HepG2 (cell line): ENCODE data around the gene NDOR1. TPM values are rescaled to one million over a fixed set of nuclear protein-coding genes. Genes with fewer than 3 reads are reported as not detected.

Experiments used
- DNMT3B ChIP-seq: conservative IDR thresholded peaks from 2 replicates; pipeline ENCODE4 v1.6.1; 2016; ENCODE audit warnings: missing biosample characterization, control low read depth
- FOXC1 ChIP-seq: sonication (generic); formaldehyde crosslinking; IDR thresholded peaks from 2 replicates; pipeline ENCODE4 v1.8.0; 2022; ENCODE audit warnings: mild to moderate bottlenecking, missing genetic modification reagents, borderline replicate concordance
- YEATS4 ChIP-seq: sonication (generic); formaldehyde crosslinking; IDR thresholded peaks from 2 replicates; pipeline ENCODE4 v1.4.0; 2020; ENCODE audit warnings: missing genetic modification reagents, borderline replicate concordance
- ZMYM4 ChIP-seq: sonication (generic); formaldehyde crosslinking; IDR thresholded peaks from 2 replicates; pipeline ENCODE4 v1.8.1; 2023; ENCODE audit warnings: mild to moderate bottlenecking, missing genetic modification reagents
- ZNF180 ChIP-seq: sonication (generic); formaldehyde crosslinking; IDR thresholded peaks from 2 replicates; pipeline ENCODE4 v1.4.0; 2020; ENCODE audit warnings: low read depth, missing genetic modification reagents, borderline replicate concordance
- ZNF282 ChIP-seq: fragments of 450-650 bp; IDR thresholded peaks from 2 replicates; pipeline ENCODE4 v1.6.1; 2018; ENCODE audit not compliant: partially characterized antibody
- ZNF614 ChIP-seq: IDR thresholded peaks from 2 replicates; pipeline ENCODE4 v1.6.1; 2018; ENCODE audit warnings: missing biosample characterization, missing genetic modification reagents, inconsistent platforms, borderline replicate concordance
- ZNF792 ChIP-seq: IDR thresholded peaks from 2 replicates; pipeline ENCODE4 v1.6.1; 2016
- polyA plus RNA-seq, 8 experiments: library from polyadenylated mRNA; depleted of rRNA in 3 of 8; stranded (reverse) in 7 of 8; unstranded in 1 of 8; fragments of >200 nt; fragmentation: Illumina TruSeq in 4 of 8; extraction: Trizol in 4 of 8; gene quantifications; 2 replicates each; pipeline versions ENCODE4 v1.2.1 to v1.2.3, GENCODE V29; 2011 to 2016; ENCODE audit warnings: low read depth in 4 of 8, missing spikeins in 1 of 8, mixed read lengths in 1 of 8; ENCODE audit not compliant: insufficient read depth in 1 of 8
- total RNA-seq, 5 experiments: library from RNA; depleted of rRNA; stranded (reverse); fragments of >200 nt; fragmentation: Illumina TruSeq; extraction: Trizol; gene quantifications; 2 replicates each; pipeline ENCODE4 v1.2.3, GENCODE V29; 2016; ENCODE audit warnings: low read depth in 1 of 5
- TF ChIP-seq, protein P1 (sequence below): sonication (generic); formaldehyde crosslinking; IDR thresholded peaks from 2 replicates; pipeline ENCODE4 v1.4.0; 2020; ENCODE audit warnings: missing genetic modification reagents, borderline replicate concordance
- TF ChIP-seq, protein P2 (sequence below): sonication (generic); formaldehyde crosslinking; IDR thresholded peaks from 2 replicates; pipeline ENCODE4 v1.8.1; 2023; ENCODE audit warnings: missing genetic modification reagents, mild to moderate bottlenecking, borderline replicate concordance
- TF ChIP-seq, protein P3 (sequence below): sonication (generic); formaldehyde crosslinking; IDR thresholded peaks from 2 replicates; pipeline ENCODE4 v1.4.0; 2020; ENCODE audit warnings: missing genetic modification reagents, low read depth, mild to moderate bottlenecking, borderline replicate concordance
- TF ChIP-seq, protein P4 (sequence below): IDR thresholded peaks from 2 replicates; pipeline ENCODE4 v1.6.1; 2016; ENCODE audit warnings: low read depth
- TF ChIP-seq, protein P5 (sequence below): IDR thresholded peaks from 2 replicates; pipeline ENCODE4 v1.6.1; 2012; ENCODE audit warnings: low read length, improper control_type of control experiment
- TF ChIP-seq, protein P6 (sequence below): sonication (generic); formaldehyde crosslinking; IDR thresholded peaks from 2 replicates; pipeline ENCODE4 v1.4.0; 2020; ENCODE audit warnings: missing genetic modification reagents, mild to moderate bottlenecking, borderline replicate concordance

Gene NDOR1
- total and polyA plus RNA-seq, 2 of the 13 experiments (the other 11 are each of a cell fraction or from before 2014, with no cell fraction given): 3.6 to 8.7 TPM

DNA sequence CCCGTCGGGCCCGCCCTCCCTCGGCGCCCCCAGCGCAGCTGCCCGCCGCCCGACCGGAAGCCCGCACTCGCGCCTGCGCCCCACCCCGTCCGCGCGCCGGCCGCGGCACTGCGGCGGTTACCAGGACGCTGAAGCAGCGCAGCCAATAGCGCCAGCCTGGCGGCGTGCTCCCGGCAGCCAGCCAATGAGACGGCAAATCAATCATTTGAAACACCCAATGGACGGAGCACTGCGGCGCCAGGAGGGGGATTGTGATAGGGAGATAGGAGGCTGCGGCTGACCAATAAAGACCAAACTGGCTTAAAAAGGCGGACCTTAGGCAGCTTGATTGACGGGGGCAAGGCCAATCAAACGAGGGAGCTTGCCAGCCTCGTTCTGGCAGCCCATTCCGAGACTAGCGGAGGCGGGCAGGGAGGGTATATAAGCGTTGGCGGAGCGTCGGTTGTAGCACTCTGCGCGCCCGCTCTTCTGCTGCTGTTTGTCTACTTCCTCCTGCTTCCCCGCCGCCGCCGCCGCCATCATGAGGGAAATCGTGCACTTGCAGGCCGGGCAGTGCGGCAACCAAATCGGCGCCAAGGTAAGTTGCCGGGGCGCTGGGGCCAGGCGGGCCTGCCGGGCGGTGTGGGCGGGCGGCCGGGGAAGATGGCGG, 35.5 kb downstream of the NDOR1 start, which contains the start of gene TUBB4B (continued):
- TF ChIP-seq, protein P1, sequence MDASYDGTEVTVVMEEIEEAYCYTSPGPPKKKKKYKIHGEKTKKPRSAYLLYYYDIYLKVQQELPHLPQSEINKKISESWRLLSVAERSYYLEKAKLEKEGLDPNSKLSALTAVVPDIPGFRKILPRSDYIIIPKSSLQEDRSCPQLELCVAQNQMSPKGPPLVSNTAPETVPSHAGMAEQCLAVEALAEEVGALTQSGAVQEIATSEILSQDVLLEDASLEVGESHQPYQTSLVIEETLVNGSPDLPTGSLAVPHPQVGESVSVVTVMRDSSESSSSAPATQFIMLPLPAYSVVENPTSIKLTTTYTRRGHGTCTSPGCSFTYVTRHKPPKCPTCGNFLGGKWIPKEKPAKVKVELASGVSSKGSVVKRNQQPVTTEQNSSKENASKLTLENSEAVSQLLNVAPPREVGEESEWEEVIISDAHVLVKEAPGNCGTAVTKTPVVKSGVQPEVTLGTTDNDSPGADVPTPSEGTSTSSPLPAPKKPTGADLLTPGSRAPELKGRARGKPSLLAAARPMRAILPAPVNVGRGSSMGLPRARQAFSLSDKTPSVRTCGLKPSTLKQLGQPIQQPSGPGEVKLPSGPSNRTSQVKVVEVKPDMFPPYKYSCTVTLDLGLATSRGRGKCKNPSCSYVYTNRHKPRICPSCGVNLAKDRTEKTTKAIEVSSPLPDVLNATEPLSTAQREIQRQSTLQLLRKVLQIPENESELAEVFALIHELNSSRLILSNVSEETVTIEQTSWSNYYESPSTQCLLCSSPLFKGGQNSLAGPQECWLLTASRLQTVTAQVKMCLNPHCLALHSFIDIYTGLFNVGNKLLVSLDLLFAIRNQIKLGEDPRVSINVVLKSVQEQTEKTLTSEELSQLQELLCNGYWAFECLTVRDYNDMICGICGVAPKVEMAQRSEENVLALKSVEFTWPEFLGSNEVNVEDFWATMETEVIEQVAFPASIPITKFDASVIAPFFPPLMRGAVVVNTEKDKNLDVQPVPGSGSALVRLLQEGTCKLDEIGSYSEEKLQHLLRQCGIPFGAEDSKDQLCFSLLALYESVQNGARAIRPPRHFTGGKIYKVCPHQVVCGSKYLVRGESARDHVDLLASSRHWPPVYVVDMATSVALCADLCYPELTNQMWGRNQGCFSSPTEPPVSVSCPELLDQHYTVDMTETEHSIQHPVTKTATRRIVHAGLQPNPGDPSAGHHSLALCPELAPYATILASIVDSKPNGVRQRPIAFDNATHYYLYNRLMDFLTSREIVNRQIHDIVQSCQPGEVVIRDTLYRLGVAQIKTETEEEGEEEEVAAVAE (CRISPR knock-in tag): peak; percentile 81
- TF ChIP-seq ZNF614: no peak
- 0 out of 2 replicates have a peak, but pooled peaks have one; percentile 45 for TF ChIP-seq ZNF180 (CRISPR knock-in tag)
- no peak for TF ChIP-seq ZNF282
- TF ChIP-seq ZNF792: 0 out of 2 replicates have a peak, but pooled peaks have one; percentile 44
- TF ChIP-seq FOXC1 (CRISPR knock-in tag): no peak
- 0 out of 2 replicates have a peak, but pooled peaks have one; percentile 29 for TF ChIP-seq DNMT3B (CRISPR knock-in tag)
- 0 out of 2 replicates have a peak, but pooled peaks have one; percentile 7 for TF ChIP-seq YEATS4
- no peak; the same call in 1 of the 2 replicates for TF ChIP-seq ZMYM4 (CRISPR knock-in tag)
- TF ChIP-seq, protein P2, sequence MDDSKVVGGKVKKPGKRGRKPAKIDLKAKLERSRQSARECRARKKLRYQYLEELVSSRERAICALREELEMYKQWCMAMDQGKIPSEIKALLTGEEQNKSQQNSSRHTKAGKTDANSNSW (CRISPR knock-in tag): no peak; the same call in 1 of the 2 replicates
- TF ChIP-seq, protein P3, sequence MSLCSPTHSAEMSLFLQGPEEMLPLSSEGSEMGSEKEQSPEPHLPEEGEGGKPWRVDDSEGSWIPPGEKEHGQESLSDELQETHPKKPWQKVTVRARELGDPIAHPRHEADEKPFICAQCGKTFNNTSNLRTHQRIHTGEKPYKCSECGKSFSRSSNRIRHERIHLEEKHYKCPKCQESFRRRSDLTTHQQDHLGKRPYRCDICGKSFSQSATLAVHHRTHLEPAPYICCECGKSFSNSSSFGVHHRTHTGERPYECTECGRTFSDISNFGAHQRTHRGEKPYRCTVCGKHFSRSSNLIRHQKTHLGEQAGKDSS: no peak
- TF ChIP-seq, protein P4, sequence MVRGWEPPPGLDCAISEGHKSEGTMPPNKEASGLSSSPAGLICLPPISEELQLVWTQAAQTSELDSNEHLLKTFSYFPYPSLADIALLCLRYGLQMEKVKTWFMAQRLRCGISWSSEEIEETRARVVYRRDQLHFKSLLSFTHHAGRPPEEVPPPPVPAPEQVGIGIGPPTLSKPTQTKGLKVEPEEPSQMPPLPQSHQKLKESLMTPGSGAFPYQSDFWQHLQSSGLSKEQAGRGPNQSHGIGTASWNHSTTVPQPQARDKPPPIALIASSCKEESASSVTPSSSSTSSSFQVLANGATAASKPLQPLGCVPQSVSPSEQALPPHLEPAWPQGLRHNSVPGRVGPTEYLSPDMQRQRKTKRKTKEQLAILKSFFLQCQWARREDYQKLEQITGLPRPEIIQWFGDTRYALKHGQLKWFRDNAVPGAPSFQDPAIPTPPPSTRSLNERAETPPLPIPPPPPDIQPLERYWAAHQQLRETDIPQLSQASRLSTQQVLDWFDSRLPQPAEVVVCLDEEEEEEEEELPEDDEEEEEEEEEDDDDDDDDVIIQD (CRISPR knock-in tag): peak; percentile 46; the same call in 1 of the 2 replicates
- TF ChIP-seq, protein P5, sequence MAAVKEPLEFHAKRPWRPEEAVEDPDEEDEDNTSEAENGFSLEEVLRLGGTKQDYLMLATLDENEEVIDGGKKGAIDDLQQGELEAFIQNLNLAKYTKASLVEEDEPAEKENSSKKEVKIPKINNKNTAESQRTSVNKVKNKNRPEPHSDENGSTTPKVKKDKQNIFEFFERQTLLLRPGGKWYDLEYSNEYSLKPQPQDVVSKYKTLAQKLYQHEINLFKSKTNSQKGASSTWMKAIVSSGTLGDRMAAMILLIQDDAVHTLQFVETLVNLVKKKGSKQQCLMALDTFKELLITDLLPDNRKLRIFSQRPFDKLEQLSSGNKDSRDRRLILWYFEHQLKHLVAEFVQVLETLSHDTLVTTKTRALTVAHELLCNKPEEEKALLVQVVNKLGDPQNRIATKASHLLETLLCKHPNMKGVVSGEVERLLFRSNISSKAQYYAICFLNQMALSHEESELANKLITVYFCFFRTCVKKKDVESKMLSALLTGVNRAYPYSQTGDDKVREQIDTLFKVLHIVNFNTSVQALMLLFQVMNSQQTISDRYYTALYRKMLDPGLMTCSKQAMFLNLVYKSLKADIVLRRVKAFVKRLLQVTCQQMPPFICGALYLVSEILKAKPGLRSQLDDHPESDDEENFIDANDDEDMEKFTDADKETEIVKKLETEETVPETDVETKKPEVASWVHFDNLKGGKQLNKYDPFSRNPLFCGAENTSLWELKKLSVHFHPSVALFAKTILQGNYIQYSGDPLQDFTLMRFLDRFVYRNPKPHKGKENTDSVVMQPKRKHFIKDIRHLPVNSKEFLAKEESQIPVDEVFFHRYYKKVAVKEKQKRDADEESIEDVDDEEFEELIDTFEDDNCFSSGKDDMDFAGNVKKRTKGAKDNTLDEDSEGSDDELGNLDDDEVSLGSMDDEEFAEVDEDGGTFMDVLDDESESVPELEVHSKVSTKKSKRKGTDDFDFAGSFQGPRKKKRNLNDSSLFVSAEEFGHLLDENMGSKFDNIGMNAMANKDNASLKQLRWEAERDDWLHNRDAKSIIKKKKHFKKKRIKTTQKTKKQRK: peak; percentile 85
- TF ChIP-seq, protein P6, sequence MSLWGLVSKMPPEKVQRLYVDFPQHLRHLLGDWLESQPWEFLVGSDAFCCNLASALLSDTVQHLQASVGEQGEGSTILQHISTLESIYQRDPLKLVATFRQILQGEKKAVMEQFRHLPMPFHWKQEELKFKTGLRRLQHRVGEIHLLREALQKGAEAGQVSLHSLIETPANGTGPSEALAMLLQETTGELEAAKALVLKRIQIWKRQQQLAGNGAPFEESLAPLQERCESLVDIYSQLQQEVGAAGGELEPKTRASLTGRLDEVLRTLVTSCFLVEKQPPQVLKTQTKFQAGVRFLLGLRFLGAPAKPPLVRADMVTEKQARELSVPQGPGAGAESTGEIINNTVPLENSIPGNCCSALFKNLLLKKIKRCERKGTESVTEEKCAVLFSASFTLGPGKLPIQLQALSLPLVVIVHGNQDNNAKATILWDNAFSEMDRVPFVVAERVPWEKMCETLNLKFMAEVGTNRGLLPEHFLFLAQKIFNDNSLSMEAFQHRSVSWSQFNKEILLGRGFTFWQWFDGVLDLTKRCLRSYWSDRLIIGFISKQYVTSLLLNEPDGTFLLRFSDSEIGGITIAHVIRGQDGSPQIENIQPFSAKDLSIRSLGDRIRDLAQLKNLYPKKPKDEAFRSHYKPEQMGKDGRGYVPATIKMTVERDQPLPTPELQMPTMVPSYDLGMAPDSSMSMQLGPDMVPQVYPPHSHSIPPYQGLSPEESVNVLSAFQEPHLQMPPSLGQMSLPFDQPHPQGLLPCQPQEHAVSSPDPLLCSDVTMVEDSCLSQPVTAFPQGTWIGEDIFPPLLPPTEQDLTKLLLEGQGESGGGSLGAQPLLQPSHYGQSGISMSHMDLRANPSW (CRISPR knock-in tag): no peak; the same call in 1 of the 2 replicates
